Natural killer cell treated with Interleukin-12 subunit alpha and Interleukin-12 subunit beta and Interleukin-15 and Interleukin-18, amount 100 ng/mL, for 72 hours (primary cell): Measurements from ENCODE around the gene ARPP19. TPM values are rescaled to one million over a fixed set of nuclear protein-coding genes. Genes with fewer than 3 reads are reported as not detected.
"Not testable (repeated sequence)": the region's sequence is repeated elsewhere in the genome, so short reads cannot be mapped to it uniquely, and the experiment has no call there.

Source experiments
- ATAC-seq, 2 donors: fragments of 150-1000 bp; cut with Tn5 transposase in 1 of 2; sonication (Bioruptor Pico), chemical (Tn5 transposase) in 1 of 2; 2 replicates each; pipeline ENCODE4 v1.10.0; 2021
- DNase-seq: peaks from one replicate; pipeline ENCODE4 v3.0.0; 2022; ENCODE audit warnings: low spot score
- H3K27ac Mint-ChIP-seq, 2 donors: 1 replicate in 1 of 2; 2 replicates in 1 of 2; pipeline ENCODE4 v1.8.0; 2022; ENCODE audit warnings: mixed read lengths in 2 of 2, mild to moderate bottlenecking in 1 of 2, moderate library complexity in 1 of 2
- H3K27me3 Mint-ChIP-seq, 2 donors: 1 replicate in 1 of 2; 2 replicates in 1 of 2; pipeline ENCODE4 v1.8.0; 2022; ENCODE audit warnings: mixed read lengths in 2 of 2
- H3K36me3 Mint-ChIP-seq: one replicate; pipeline ENCODE4 v1.8.0; 2022; ENCODE audit warnings: mixed read lengths
- H3K4me1 Mint-ChIP-seq, 2 donors: 1 replicate in 1 of 2; 2 replicates in 1 of 2; pipeline ENCODE4 v1.8.0; 2022; ENCODE audit warnings: low read depth in 2 of 2, mixed read lengths in 2 of 2, mild to moderate bottlenecking in 1 of 2
- H3K4me3 Mint-ChIP-seq: one replicate; pipeline ENCODE4 v1.8.0; 2022; ENCODE audit warnings: mixed read lengths
- H3K9me3 Mint-ChIP-seq: 2 replicates; pipeline ENCODE4 v1.8.0; 2022; ENCODE audit warnings: mixed read lengths
- total RNA-seq, 2 donors: library from RNA; stranded (reverse); gene quantifications; one replicate each; pipeline ENCODE4 v1.2.3, GENCODE V29; 2022

Gene ARPP19
- 100 to 1,000 TPM in 1 of 2 donors, 10 to 100 TPM in 1; 98.0 to 135 TPM for total RNA-seq

- H3K4me1 Mint-ChIP-seq, result peaks cover 15 to 26% of the 10 kb centered on the region in 2 donors
- ATAC-seq, result peak; percentile 85 to 91
- no peaks in the 10 kb centered on the region for H3K9me3 Mint-ChIP-seq
- H3K27me3 Mint-ChIP-seq, result no peaks in the 10 kb centered on the region
- DNase-seq, result peak; percentile 89
- H3K27ac Mint-ChIP-seq, result peak within 1 kb of the TSS; percentile 94 to 95
- peaks cover 9% of the 10 kb centered on the region for H3K36me3 Mint-ChIP-seq
- H3K4me3 Mint-ChIP-seq, result peak within 1 kb of the TSS; percentile 95
Measured at GRCh38 chr15:52568601-52569585, at the start of gene ARPP19. Gene ARPP19 (minus strand): TSS chr15:52569030. CDS start chr15:52568892, 138 bp downstream.

- Mint-ChIP-seq H3K4me3 (no peak overlapping the region), H3K27ac (no peak overlapping the region), H3K4me1 (peaks cover 0 to 5% of the 10 kb centered on the region in 2 donors), H3K36me3 (no peaks in the 10 kb centered on the region), H3K27me3 (no peaks in the 10 kb centered on the region), H3K9me3 (no peaks in the 10 kb centered on the region)
- DNase-seq (no peak), ATAC-seq (no peak)
Measured at GRCh38 chr15:52617026-52617425, 48.2 kb upstream of the ARPP19 start.

- H3K4me3 Mint-ChIP-seq, result no peak overlapping the region
- no peaks in the 10 kb centered on the region for H3K9me3 Mint-ChIP-seq
- ATAC-seq, result no peak
- no peak for DNase-seq
- H3K4me1 Mint-ChIP-seq, result peaks cover 0 to 5% of the 10 kb centered on the region in 2 donors
- no peak overlapping the region for H3K27ac Mint-ChIP-seq
- H3K27me3 Mint-ChIP-seq, result no peaks in the 10 kb centered on the region
- H3K36me3 Mint-ChIP-seq, result no peaks in the 10 kb centered on the region
Measured at GRCh38 chr15:52615302-52615701, 46.5 kb upstream of the ARPP19 start.

DNA sequence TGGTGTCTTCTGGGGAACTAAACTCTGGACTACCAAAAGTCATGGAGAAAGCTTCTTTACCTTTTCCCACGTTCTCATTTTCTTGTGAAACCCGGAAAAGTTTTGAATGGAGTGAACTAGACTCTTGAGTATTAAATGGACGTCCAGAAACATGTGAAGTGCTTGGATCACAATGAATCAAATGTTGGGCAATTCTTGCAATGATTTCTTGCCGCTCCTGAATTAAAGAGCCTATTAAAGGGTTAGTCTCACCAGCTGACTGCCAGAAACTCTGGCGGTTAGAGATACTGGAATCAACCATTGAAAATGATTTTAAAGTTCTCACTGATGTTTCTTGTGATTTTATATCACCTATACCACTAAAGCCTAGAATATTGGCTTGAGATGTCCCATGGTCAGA lies 40.8 kb upstream of the ARPP19 start:
- no peaks in the 10 kb centered on the region for H3K27me3 Mint-ChIP-seq
- H3K4me3 Mint-ChIP-seq, result no peak overlapping the region
- DNase-seq (no peak), ATAC-seq (no peak)
- no peaks in the 10 kb centered on the region for H3K9me3 Mint-ChIP-seq
- no peaks in the 10 kb centered on the region for H3K36me3 Mint-ChIP-seq
- no peak overlapping the region for H3K27ac Mint-ChIP-seq
- H3K4me1 Mint-ChIP-seq, result no peaks in the 10 kb centered on the region

GRCh38 chr15:52584414-52584813 lies 15.6 kb upstream of the ARPP19 start:
- H3K36me3 Mint-ChIP-seq, result no peaks in the 10 kb centered on the region
- H3K27me3 Mint-ChIP-seq, result no peaks in the 10 kb centered on the region
- H3K27ac Mint-ChIP-seq, result no peak overlapping the region
- H3K4me3 Mint-ChIP-seq, result no peak overlapping the region
- no peaks in the 10 kb centered on the region for H3K4me1 Mint-ChIP-seq
- H3K9me3 Mint-ChIP-seq, result no peaks in the 10 kb centered on the region
- no peak for ATAC-seq
- DNase-seq, result no peak

DNA sequence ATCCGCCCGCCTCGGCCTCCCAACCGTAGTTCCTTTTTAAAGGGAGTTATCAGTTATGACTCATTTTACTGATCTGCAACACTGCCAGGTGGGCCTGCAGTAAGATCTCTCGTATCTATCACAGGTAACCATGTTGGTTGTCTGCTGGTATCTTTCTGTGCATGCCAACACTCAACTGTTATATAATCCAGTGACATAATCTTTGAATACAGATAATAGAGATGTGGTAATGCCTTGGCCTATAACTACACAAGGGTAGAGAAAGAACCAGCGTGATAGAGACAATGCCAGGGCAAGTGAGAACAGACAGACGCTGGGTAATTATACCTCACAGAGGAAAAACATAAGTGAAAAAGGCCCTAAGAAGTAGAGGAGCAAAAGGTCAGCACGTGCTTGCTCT lies 11.0 kb upstream of the ARPP19 start:
- no peaks in the 10 kb centered on the region for H3K4me1 Mint-ChIP-seq
- no peak for DNase-seq
- H3K36me3 Mint-ChIP-seq, result no peaks in the 10 kb centered on the region
- H3K4me3 Mint-ChIP-seq, result no peak overlapping the region
- ATAC-seq, result no peak
- no peak overlapping the region for H3K27ac Mint-ChIP-seq
- H3K27me3 Mint-ChIP-seq, result no peaks in the 10 kb centered on the region
- no peaks in the 10 kb centered on the region for H3K9me3 Mint-ChIP-seq

DNA sequence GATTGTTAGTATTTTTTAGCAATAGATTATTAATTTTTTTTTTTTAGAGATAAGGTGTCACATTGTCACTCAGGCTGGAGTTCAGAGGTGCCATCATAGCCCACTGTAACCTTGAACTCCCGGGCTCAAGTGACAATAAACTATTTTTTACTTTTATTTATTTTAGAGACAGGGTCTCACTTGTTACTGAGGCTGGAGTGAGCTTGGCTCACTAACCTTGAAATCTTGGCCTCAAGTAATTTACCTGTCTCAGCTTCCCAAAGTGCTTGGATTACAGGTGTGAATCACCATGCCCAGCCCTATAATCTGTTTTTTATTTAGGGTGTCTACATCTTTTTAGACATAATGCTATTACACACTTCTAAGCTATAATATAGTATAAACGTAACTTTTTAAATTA lies 7.9 kb upstream of the ARPP19 start:
- H3K27me3 Mint-ChIP-seq, result no peaks in the 10 kb centered on the region
- ATAC-seq (no peak), DNase-seq (no peak)
- H3K4me3 Mint-ChIP-seq, result no peak overlapping the region
- no peaks in the 10 kb centered on the region for H3K4me1 Mint-ChIP-seq
- no peaks in the 10 kb centered on the region for H3K36me3 Mint-ChIP-seq
- H3K27ac Mint-ChIP-seq, result no peak overlapping the region
- no peaks in the 10 kb centered on the region for H3K9me3 Mint-ChIP-seq

GRCh38 chr15:52575573-52575972 lies 6.7 kb upstream of the ARPP19 start:
- ATAC-seq, DNase-seq, H3K27ac Mint-ChIP-seq, H3K36me3 Mint-ChIP-seq, H3K27me3 Mint-ChIP-seq, H3K4me1 Mint-ChIP-seq, H3K4me3 Mint-ChIP-seq, H3K9me3 Mint-ChIP-seq: not testable (repeated sequence)

DNA sequence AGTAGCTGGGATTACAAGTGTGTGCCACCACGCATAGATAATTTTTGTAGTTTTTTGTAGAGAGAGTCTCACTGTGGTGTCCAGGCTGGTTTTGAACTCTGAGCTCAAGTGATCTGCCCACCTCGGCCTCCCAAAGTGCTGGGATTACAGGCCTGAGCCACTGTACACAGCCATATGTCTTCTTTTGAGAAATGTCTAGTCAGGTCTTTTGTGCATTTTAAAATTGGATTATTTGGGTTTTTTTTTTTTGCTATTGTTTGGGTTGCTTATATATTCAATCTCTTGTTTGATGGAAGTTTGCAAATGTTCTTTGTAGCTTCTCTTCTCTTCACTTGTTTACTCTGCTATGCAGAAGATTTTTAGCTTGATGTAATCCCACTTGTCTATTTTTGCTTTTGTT lies 6.2 kb upstream of the ARPP19 start:
- Mint-ChIP-seq H3K27ac (no peak overlapping the region), H3K36me3 (no peaks in the 10 kb centered on the region), H3K27me3 (no peaks in the 10 kb centered on the region), H3K9me3 (no peaks in the 10 kb centered on the region), H3K4me3 (no peak overlapping the region), H3K4me1 (no peaks in the 10 kb centered on the region)
- DNase-seq (no peak), ATAC-seq (no peak)

DNA sequence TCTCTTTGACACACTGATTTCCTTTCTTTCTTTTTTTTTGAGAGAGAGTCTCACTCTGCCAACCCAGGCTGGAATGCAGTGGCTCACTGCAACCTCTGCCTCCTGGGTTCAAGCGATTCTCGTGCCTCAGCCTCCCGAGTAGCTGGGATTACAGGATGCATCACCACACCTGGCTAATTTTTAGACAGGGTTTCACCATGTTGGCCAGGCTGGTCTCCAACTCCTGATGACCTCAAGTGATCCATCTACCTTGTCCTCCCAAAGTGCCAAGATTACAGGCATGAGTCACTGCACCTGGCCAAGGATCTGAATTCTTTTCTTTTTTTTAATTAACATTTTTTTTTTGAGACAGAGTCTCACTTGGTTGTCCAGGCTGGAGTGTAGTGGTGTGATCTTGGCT lies 5.8 kb upstream of the ARPP19 start:
- not testable (repeated sequence) for H3K4me1 Mint-ChIP-seq, ATAC-seq, H3K27me3 Mint-ChIP-seq, H3K36me3 Mint-ChIP-seq, H3K9me3 Mint-ChIP-seq, H3K27ac Mint-ChIP-seq, H3K4me3 Mint-ChIP-seq, DNase-seq

DNA sequence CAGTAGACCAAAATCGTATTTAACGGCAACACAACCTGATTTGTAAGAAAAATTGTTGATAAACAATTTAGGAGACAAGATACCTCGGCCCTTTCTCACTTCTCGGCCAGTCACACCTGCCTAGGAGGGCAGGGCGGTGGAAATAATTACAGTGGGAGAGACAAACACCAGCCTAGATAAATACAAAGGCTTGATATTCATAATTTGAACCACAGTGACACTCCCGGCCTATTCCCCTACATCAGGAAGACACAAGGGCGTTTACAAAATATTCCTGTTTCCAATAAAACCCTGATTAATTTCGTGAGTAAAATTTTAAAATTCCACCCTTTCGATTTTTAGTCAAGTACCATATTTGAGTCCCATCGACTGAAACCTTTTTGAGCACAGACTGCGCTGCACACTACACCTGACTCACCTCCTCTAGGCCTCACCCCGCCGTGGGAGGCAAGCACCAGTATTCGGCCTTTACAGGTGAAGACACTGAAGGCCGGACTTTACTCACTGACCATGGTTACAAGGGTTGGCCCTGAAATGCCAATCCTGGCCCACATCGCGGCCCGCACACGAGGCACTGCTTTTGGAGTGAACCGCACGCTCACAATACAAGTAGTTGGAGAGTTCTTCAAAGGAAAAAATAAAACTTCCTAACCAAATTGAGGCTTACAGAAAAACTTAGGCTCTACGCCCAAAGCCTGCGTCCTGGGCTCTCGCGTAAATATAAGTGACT lies 794 bp downstream of the ARPP19 start:
- Mint-ChIP-seq H3K9me3 (no peaks in the 10 kb centered on the region), H3K27me3 (no peaks in the 10 kb centered on the region), H3K4me3 (peak overlapping the region; percentile 89), H3K36me3 (peaks cover 9% of the 10 kb centered on the region), H3K4me1 (peaks cover 15 to 26% of the 10 kb centered on the region in 2 donors), H3K27ac (peak overlapping the region; percentile 94 to 95)
- DNase-seq (no peak), ATAC-seq (peak in 1 of 2 donors; percentile 51)

DNA sequence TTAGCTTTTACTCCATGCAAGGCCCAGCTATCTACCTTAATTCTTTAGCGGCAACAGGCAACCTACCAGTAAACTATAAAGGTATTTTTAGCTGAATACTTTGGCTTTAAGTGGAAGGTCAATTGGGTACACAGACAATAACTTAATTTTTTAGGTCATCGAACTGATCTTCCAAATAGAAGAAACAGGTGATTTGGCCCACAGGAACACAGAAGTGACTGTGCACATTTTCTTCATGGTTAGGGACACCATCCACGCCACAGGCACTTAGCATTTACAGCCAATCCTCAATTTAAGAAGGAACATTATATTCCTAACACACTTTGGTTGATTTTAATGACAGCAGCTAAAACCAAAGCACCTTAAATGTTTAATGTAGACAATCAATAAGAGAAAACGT lies 1.9 kb downstream of the ARPP19 start:
- Mint-ChIP-seq H3K27me3 (no peaks in the 10 kb centered on the region), H3K9me3 (no peaks in the 10 kb centered on the region), H3K36me3 (peaks cover 9% of the 10 kb centered on the region), H3K4me1 (peaks cover 21 to 32% of the 10 kb centered on the region in 2 donors), H3K4me3 (peak overlapping the region; percentile 89), H3K27ac (peak overlapping the region; percentile 94 to 95)
- DNase-seq (no peak), ATAC-seq (no peak)

- ATAC-seq, H3K9me3 Mint-ChIP-seq: not testable (repeated sequence)
- peaks cover 25 to 42% of the 10 kb centered on the region in 2 donors for H3K4me1 Mint-ChIP-seq
Measured at GRCh38 chr15:52565417-52566358, 3.1 kb downstream of the ARPP19 start.

More at GRCh38 chr15:52565417-52566358, 3.1 kb downstream of the ARPP19 start:
- H3K4me3 Mint-ChIP-seq, result peak overlapping the region; percentile 21
- H3K27me3 Mint-ChIP-seq, H3K36me3 Mint-ChIP-seq, H3K27ac Mint-ChIP-seq, DNase-seq: not testable (repeated sequence)
